Mesothelial cell of epicardium (in vitro differentiated cells): ENCODE measurements around the gene TM4SF4. TPM values are rescaled to one million over a fixed set of nuclear protein-coding genes. Genes with fewer than 3 reads are reported as not detected.

Experiments
- DNase-seq, 2 experiments: peaks; one replicate each; pipeline ENCODE4 v3.0.0; 2021; ENCODE audit warnings: low spot score in 2 of 2; ENCODE audit not compliant: unreplicated experiment in 2 of 2
- H3K27ac Mint-ChIP-seq: 2 replicates; pipeline ENCODE4 v1.8.0; 2021; ENCODE audit warnings: mixed read lengths
- H3K27me3 Mint-ChIP-seq: 2 replicates; pipeline ENCODE4 v1.8.0; 2021; ENCODE audit warnings: low read depth, mixed read lengths
- H3K36me3 Mint-ChIP-seq: 2 replicates; pipeline ENCODE4 v1.8.0; 2021; ENCODE audit warnings: mixed read lengths
- H3K4me1 Mint-ChIP-seq: 2 replicates; pipeline ENCODE4 v1.8.0; 2021; ENCODE audit warnings: mixed read lengths
- H3K4me3 Mint-ChIP-seq: 2 replicates; pipeline ENCODE4 v1.8.0; 2021; ENCODE audit warnings: mild to moderate bottlenecking, moderate library complexity, mixed read lengths
- H3K9me3 Mint-ChIP-seq: 2 replicates; pipeline ENCODE4 v1.8.0; 2021; ENCODE audit warnings: mixed read lengths
- CTCF ChIP-seq: fragments of 200-600 bp; sonication (generic); IDR thresholded peaks from one replicate; pipeline ENCODE4 v1.5.0; 2021; ENCODE audit warnings: antibody characterized with exemption; ENCODE audit not compliant: unreplicated experiment
- total RNA-seq: library from RNA; stranded (reverse); gene quantifications from 3 replicates; pipeline ENCODE4 v1.2.1, GENCODE V29; 2021

TM4SF4 gene
- total RNA-seq = 0.34 to 1.8 TPM (median 1.4 TPM) in 3 replicates

- Mint-ChIP-seq H3K4me3 (no peak within 1 kb of the TSS), H3K9me3 (no peaks in the 10 kb centered on the region), H3K27me3 (no peaks in the 10 kb centered on the region), H3K27ac (peak within 1 kb of the TSS; percentile 75), H3K4me1 (peaks cover 44% of the 10 kb centered on the region), H3K36me3 (no peaks in the 10 kb centered on the region)
- TF ChIP-seq CTCF = no peak
- no peak for DNase-seq
These were observed at the start of gene TM4SF4 for GRCh38 chr3:149474250-149474817. Gene TM4SF4 (plus strand): TSS chr3:149474697. CDS start chr3:149474878, 181 bp downstream.

GRCh38 chr3:149424918-149425317, 49.6 kb upstream of the TM4SF4 start:
- Mint-ChIP-seq H3K4me1 (peaks cover 18% of the 10 kb centered on the region), H3K36me3 (no peaks in the 10 kb centered on the region), H3K27me3 (no peaks in the 10 kb centered on the region), H3K9me3 (peaks cover 3% of the 10 kb centered on the region), H3K4me3 (no peak overlapping the region), H3K27ac (no peak overlapping the region)
- no peak for DNase-seq
- no peak for TF ChIP-seq CTCF

GRCh38 chr3:149426325-149426724, 48.2 kb upstream of the TM4SF4 start:
- peaks cover 3% of the 10 kb centered on the region for H3K9me3 Mint-ChIP-seq
- H3K4me1 Mint-ChIP-seq = peaks cover 18% of the 10 kb centered on the region
- no peak for DNase-seq
- no peak for TF ChIP-seq CTCF
- H3K27me3 Mint-ChIP-seq = no peaks in the 10 kb centered on the region
- H3K36me3 Mint-ChIP-seq = no peaks in the 10 kb centered on the region
- no peak overlapping the region for H3K4me3 Mint-ChIP-seq
- peak overlapping the region; percentile 82 for H3K27ac Mint-ChIP-seq

- H3K9me3 Mint-ChIP-seq = no peaks in the 10 kb centered on the region
These were observed 46.4 kb upstream of the TM4SF4 start for GRCh38 chr3:149428087-149428486.

GRCh38 chr3:149430216-149430615, 44.3 kb upstream of the TM4SF4 start:
- Mint-ChIP-seq H3K27ac (no peak overlapping the region), H3K27me3 (no peaks in the 10 kb centered on the region), H3K36me3 (no peaks in the 10 kb centered on the region), H3K4me3 (no peak overlapping the region), H3K4me1 (peaks cover 30% of the 10 kb centered on the region), H3K9me3 (no peaks in the 10 kb centered on the region)
- no peak for DNase-seq
- no peak for TF ChIP-seq CTCF

More at GRCh38 chr3:149428087-149428486, 46.4 kb upstream of the TM4SF4 start:
- Mint-ChIP-seq H3K27ac (no peak overlapping the region), H3K4me1 (peaks cover 28% of the 10 kb centered on the region), H3K27me3 (no peaks in the 10 kb centered on the region), H3K36me3 (no peaks in the 10 kb centered on the region), H3K4me3 (no peak overlapping the region)
- no peak for TF ChIP-seq CTCF
- DNase-seq = no peak

GRCh38 chr3:149432149-149432548, 42.3 kb upstream of the TM4SF4 start:
- TF ChIP-seq CTCF = no peak
- DNase-seq = no peak
- no peak overlapping the region for H3K27ac Mint-ChIP-seq
- H3K36me3 Mint-ChIP-seq = no peaks in the 10 kb centered on the region
- H3K27me3 Mint-ChIP-seq = no peaks in the 10 kb centered on the region
- no peak overlapping the region for H3K4me3 Mint-ChIP-seq
- H3K4me1 Mint-ChIP-seq = peaks cover 22% of the 10 kb centered on the region
- H3K9me3 Mint-ChIP-seq = no peaks in the 10 kb centered on the region
